ENCODE results near the gene TNS1.

DNA sequence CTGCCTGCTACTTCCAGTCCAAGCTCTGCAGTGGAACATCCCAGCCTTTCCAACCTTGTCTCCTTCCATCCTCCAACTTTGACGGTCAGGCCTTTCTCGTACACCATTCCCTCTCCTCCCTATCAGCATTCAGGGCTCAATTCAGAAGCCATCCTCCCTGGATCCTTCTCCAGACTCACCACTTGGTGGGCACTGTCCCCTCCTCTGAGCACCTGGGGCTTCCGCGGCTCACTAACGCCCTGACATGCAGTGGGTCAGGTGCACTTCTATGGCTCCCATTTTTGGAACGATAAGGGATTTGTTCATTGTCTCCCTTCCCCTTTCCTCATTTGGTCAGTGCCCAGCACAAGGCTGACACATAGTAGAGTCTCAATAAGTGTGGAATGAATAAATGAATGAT is 56.7 kb downstream of the TNS1 start:
- TF ChIP-seq, protein P1, sequence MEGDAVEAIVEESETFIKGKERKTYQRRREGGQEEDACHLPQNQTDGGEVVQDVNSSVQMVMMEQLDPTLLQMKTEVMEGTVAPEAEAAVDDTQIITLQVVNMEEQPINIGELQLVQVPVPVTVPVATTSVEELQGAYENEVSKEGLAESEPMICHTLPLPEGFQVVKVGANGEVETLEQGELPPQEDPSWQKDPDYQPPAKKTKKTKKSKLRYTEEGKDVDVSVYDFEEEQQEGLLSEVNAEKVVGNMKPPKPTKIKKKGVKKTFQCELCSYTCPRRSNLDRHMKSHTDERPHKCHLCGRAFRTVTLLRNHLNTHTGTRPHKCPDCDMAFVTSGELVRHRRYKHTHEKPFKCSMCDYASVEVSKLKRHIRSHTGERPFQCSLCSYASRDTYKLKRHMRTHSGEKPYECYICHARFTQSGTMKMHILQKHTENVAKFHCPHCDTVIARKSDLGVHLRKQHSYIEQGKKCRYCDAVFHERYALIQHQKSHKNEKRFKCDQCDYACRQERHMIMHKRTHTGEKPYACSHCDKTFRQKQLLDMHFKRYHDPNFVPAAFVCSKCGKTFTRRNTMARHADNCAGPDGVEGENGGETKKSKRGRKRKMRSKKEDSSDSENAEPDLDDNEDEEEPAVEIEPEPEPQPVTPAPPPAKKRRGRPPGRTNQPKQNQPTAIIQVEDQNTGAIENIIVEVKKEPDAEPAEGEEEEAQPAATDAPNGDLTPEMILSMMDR (IDR thresholded peaks at IDR 0.05), result no peak
- no peak for TF ChIP-seq EZH2 (IDR thresholded peaks at IDR 0.05)
- TF ChIP-seq EZH2phosphoT487 (IDR thresholded peaks at IDR 0.05), result no peak
